H1 (cell line): ENCODE data around the gene LY6G6F. TPM values are rescaled to one million over a fixed set of nuclear protein-coding genes. Genes with fewer than 3 reads are reported as not detected.
"Not testable (repeated sequence)": the region's sequence is repeated elsewhere in the genome, so short reads cannot be mapped to it uniquely, and the experiment has no call there.

ENCODE experiments used
- CTCF ChIA-PET: fragments of 300-600 bp; sonication (Branson Sonifier 250); formaldehyde crosslinking; loops from one replicate; lab custom pipeline; 2021; ENCODE audit not compliant: partially characterized antibody; lab: Charles Lee
- POLR2A ChIA-PET: fragments of 300-600 bp; sonication (Branson Sonifier 250); formaldehyde crosslinking; loops from one replicate; lab custom pipeline; 2021; ENCODE audit warnings: inconsistent platforms; ENCODE audit not compliant: partially characterized antibody; lab: Charles Lee
- DNase-seq, 2 experiments: peaks; one replicate each; pipeline versions ENCODE4 v3.0.0 to v3.0.0-alpha.2; 2010 to 2022; ENCODE audit warnings: low spot score in 2 of 2, low read depth in 1 of 2, mixed read lengths in 1 of 2
- FAIRE-seq: peaks from 2 replicates; lab custom pipeline; 2011; peaks lifted over from hg19 to GRCh38; lab: Jason Lieb, UNC
- H2AFZ ChIP-seq: 2 replicates; pipeline ENCODE4 v1.8.1; 2012; ENCODE audit warnings: low read length, inconsistent platforms
- H2AK5ac ChIP-seq: 2 replicates; pipeline ENCODE4 v1.6.1; 2013; ENCODE audit warnings: low read depth, low read length
- H2BK120ac ChIP-seq: replicated peaks from 2 replicates; pipeline ENCODE3; 2013; ENCODE audit warnings: low read depth, low read length, inconsistent platforms
- H2BK12ac ChIP-seq: 2 replicates; pipeline ENCODE4 v1.6.1; 2013; ENCODE audit warnings: low read depth, low read length
- H2BK15ac ChIP-seq: 2 replicates; pipeline ENCODE4 v1.6.1; 2013; ENCODE audit warnings: low read length
- H2BK20ac ChIP-seq: 2 replicates; pipeline ENCODE4 v1.6.1; 2013; ENCODE audit warnings: low read length
- H2BK5ac ChIP-seq: 2 replicates; pipeline ENCODE4 v1.6.1; 2013; ENCODE audit warnings: low read depth, low read length
- H3K14ac ChIP-seq: 2 replicates; pipeline ENCODE4 v1.6.1; 2013; ENCODE audit warnings: inconsistent platforms; ENCODE audit not compliant: insufficient read length
- H3K18ac ChIP-seq: 2 replicates; pipeline ENCODE4 v1.6.1; 2013; ENCODE audit warnings: low read length; ENCODE audit errors: extremely low read depth
- H3K23ac ChIP-seq: 2 replicates; pipeline ENCODE4 v1.6.1; 2013; ENCODE audit warnings: inconsistent platforms; ENCODE audit not compliant: insufficient read length
- H3K23me2 ChIP-seq: 2 replicates; pipeline ENCODE4 v1.6.1; 2013; ENCODE audit warnings: low read depth, low read length
- H3K27ac ChIP-seq: 2 replicates; pipeline ENCODE4 v1.6.1; 2011; ENCODE audit warnings: low read depth, low read length, inconsistent platforms
- H3K27me3 ChIP-seq, 4 experiments: replicated peaks in 1 of 4; 1 replicate in 1 of 4; 2 replicates in 3 of 4; pipeline versions ENCODE4 v1.6.1 to v1.8.1; 2011 to 2013; ENCODE audit warnings: low read length in 3 of 4, mild to moderate bottlenecking in 3 of 4, inconsistent platforms in 2 of 4, mixed read lengths in 2 of 4, moderate library complexity in 1 of 4; ENCODE audit not compliant: control insufficient read depth in 3 of 4, insufficient read depth in 3 of 4; ENCODE audit errors: extremely low read depth in 1 of 4
- H3K36me3 ChIP-seq, 4 experiments: 2 replicates each; pipeline versions ENCODE4 v1.6.1 to v1.8.1; 2011 to 2013; ENCODE audit warnings: mild to moderate bottlenecking in 4 of 4, low read length in 3 of 4, moderate library complexity in 2 of 4, control low read depth in 1 of 4, inconsistent platforms in 1 of 4; ENCODE audit not compliant: insufficient read depth in 4 of 4, control insufficient read depth in 2 of 4
- H3K4ac ChIP-seq: replicated peaks from 2 replicates; pipeline ENCODE3; 2013; ENCODE audit warnings: low read length, low read depth, mixed read lengths, inconsistent platforms; ENCODE audit not compliant: insufficient read length
- H3K4me1 ChIP-seq, 4 experiments: replicated peaks in 1 of 4; 1 replicate in 1 of 4; 2 replicates in 3 of 4; pipeline versions ENCODE4 v1.6.1 to v1.8.1; 2011 to 2013; ENCODE audit warnings: low read length in 3 of 4, inconsistent platforms in 2 of 4, mixed read lengths in 1 of 4; ENCODE audit not compliant: insufficient read depth in 4 of 4, control insufficient read depth in 3 of 4
- H3K4me2 ChIP-seq, 2 experiments: 2 replicates each; pipeline versions ENCODE4 v1.6.1 to v1.8.1; 2011 to 2013; ENCODE audit warnings: low read depth in 2 of 2, low read length in 2 of 2, control low read depth in 1 of 2, inconsistent platforms in 1 of 2, mild to moderate bottlenecking in 1 of 2; ENCODE audit not compliant: insufficient read depth in 1 of 2
- H3K4me3 ChIP-seq, 4 experiments: fragments of 200-600, 300-600 bp in 1 of 4; sonication (generic), shearing (Covaris generic), sonication (Bioruptor Twin) in 1 of 4; 2 replicates each; pipeline versions ENCODE4 v1.5.1 to v1.8.1; 2011 to 2016; ENCODE audit warnings: low read length in 4 of 4, low read depth in 3 of 4, control low read depth in 2 of 4, inconsistent platforms in 2 of 4, mild to moderate bottlenecking in 2 of 4, mixed read lengths in 1 of 4, moderate library complexity in 1 of 4; ENCODE audit not compliant: insufficient read depth in 2 of 4; ENCODE audit errors: extremely low read depth in 1 of 4
- H3K56ac ChIP-seq: replicated peaks from 2 replicates; pipeline ENCODE3; 2013; ENCODE audit warnings: low read depth, mild to moderate bottlenecking, mixed read lengths, low read length, inconsistent platforms; ENCODE audit not compliant: insufficient read length
- H3K79me1 ChIP-seq: 2 replicates; pipeline ENCODE4 v1.6.1; 2013; ENCODE audit warnings: low read depth, low read length, control low read depth
- H3K79me2 ChIP-seq, 2 experiments: 2 replicates each; pipeline versions ENCODE4 v1.6.1 to v1.8.1; 2012 to 2013; ENCODE audit warnings: low read length in 2 of 2, mild to moderate bottlenecking in 2 of 2, inconsistent platforms in 1 of 2; ENCODE audit not compliant: insufficient read depth in 2 of 2, control insufficient read depth in 1 of 2
- H3K9ac ChIP-seq, 4 experiments: replicated peaks in 1 of 4; 1 replicate in 1 of 4; 2 replicates in 3 of 4; pipeline versions ENCODE4 v1.6.1 to v1.8.1; 2011 to 2013; ENCODE audit warnings: low read depth in 3 of 4, low read length in 3 of 4, control low read depth in 2 of 4, mild to moderate bottlenecking in 2 of 4, moderate library complexity in 2 of 4, inconsistent platforms in 1 of 4; ENCODE audit errors: extremely low read depth in 1 of 4
- H3K9me3 ChIP-seq, 2 experiments: 2 replicates each; pipeline versions ENCODE4 v1.6.1 to v1.8.1; 2012 to 2013; ENCODE audit warnings: mild to moderate bottlenecking in 2 of 2, moderate library complexity in 2 of 2, control low read depth in 1 of 2, inconsistent platforms in 1 of 2, low read depth in 1 of 2, low read length in 1 of 2, mixed read lengths in 1 of 2; ENCODE audit not compliant: insufficient read depth in 2 of 2
- H4K20me1 ChIP-seq, 2 experiments: replicated peaks in 1 of 2; 2 replicates each; pipeline versions ENCODE3 to v1.8.1; 2011 to 2013; ENCODE audit warnings: inconsistent platforms in 2 of 2, low read length in 2 of 2, mild to moderate bottlenecking in 1 of 2; ENCODE audit not compliant: insufficient read depth in 2 of 2, control insufficient read depth in 1 of 2
- H4K5ac ChIP-seq: 2 replicates; pipeline ENCODE4 v1.6.1; 2013; ENCODE audit warnings: low read length, low read depth, mixed read lengths, inconsistent platforms; ENCODE audit not compliant: insufficient read length
- H4K8ac ChIP-seq: 2 replicates; pipeline ENCODE4 v1.8.0; 2013; ENCODE audit warnings: mild to moderate bottlenecking, moderate library complexity, low read length, inconsistent platforms; ENCODE audit not compliant: insufficient read depth; ENCODE audit errors: extremely low read depth
- H4K91ac ChIP-seq: replicated peaks from 2 replicates; pipeline ENCODE3; 2013; ENCODE audit warnings: low read length, mixed read lengths, inconsistent platforms; ENCODE audit not compliant: insufficient read length
- WGBS, 2 experiments: shearing (Covaris generic) in 1 of 2; methylation state at CpG; one replicate each; pipeline versions ENCODE4 v1.1.6 to v1.1.7; 2013 to 2015; ENCODE audit warnings: low lambda C conversion rate in 2 of 2, mixed read lengths in 2 of 2, inconsistent platforms in 1 of 2, low coverage in 1 of 2, missing lambda C conversion rate in 1 of 2; ENCODE audit not compliant: insufficient replicate concordance in 2 of 2, insufficient coverage in 1 of 2, insufficient read length in 1 of 2; ENCODE audit errors: extremely low coverage in 1 of 2, missing lambda C conversion rate in 1 of 2; 5-methylcytosine and 5-hydroxymethylcytosine counted together
- polyA plus RNA-seq, 7 experiments: library from polyadenylated mRNA; depleted of rRNA in 3 of 7; stranded (reverse) in 5 of 7; unstranded in 2 of 7; fragments of >200 nt in 5 of 7; fragments of 200-250 nt in 2 of 7; gene quantifications; 1 replicate in 5 of 7; 2 replicates in 1 of 7; 4 replicates in 1 of 7; pipeline versions ENCODE4 v1.2.1 to v1.2.3, GENCODE V29; 2011 to 2013; ENCODE audit warnings: missing spikeins in 2 of 7, mixed read lengths in 2 of 7
- total RNA-seq: library from RNA; stranded (reverse); fragmentation: NEBNext Ultra II Directional; extraction: Animal tissue kit (Norgen Biotek cat#: 25700); gene quantifications from 2 replicates; pipeline ENCODE4 v1.2.1, GENCODE V29; 2021

Gene LY6G6F
- total and polyA plus RNA-seq, 2 of the 8 experiments (the other 6 are each of a cell fraction or from before 2014, with no cell fraction given): not detected

- CTCF ChIA-PET: interaction anchor here (1.0 to 1.4 kb wide), 3 partner anchors 9 to 15 kb away, joined by 3 read pairs; partner anchors contain the start of gene LY6G6C
- H3K9me3 ChIP-seq, FAIRE-seq, H4K91ac ChIP-seq, H3K27ac ChIP-seq, H4K5ac ChIP-seq, H3K9ac ChIP-seq, H2BK12ac ChIP-seq, DNase-seq, H2BK5ac ChIP-seq, H3K4me3 ChIP-seq, H3K4me2 ChIP-seq, H2AK5ac ChIP-seq, H3K27me3 ChIP-seq, H3K23ac ChIP-seq, H4K8ac ChIP-seq, H3K14ac ChIP-seq, H2AFZ ChIP-seq, POLR2A ChIA-PET, H3K23me2 ChIP-seq, H2BK15ac ChIP-seq, H3K18ac ChIP-seq, H3K56ac ChIP-seq, H3K79me1 ChIP-seq, H2BK120ac ChIP-seq, H4K20me1 ChIP-seq, H3K36me3 ChIP-seq, H3K79me2 ChIP-seq, H3K4me1 ChIP-seq, H2BK20ac ChIP-seq, H3K4ac ChIP-seq: not testable (repeated sequence)
- WGBS, 2 experiments: 96% methylated on average over 11 of the region's 11 CpGs; no CpG with 5 or more reads in 1 of the 2 experiments
Observed at GRCh38 chr6:31709157-31709556, 2.5 kb downstream of the LY6G6F start.
